K562 (cell line): ENCODE results near the gene NR0B2. TPM values are rescaled to one million over a fixed set of nuclear protein-coding genes. Genes with fewer than 3 reads are reported as not detected.

Source experiments
- COPS2 ChIP-seq: fragments of 450-650 bp; conservative IDR thresholded peaks from 2 replicates; pipeline ENCODE4 v1.6.1; 2016; ENCODE audit warnings: mild to moderate bottlenecking, moderate library complexity
- HNRNPUL1 ChIP-seq: fragments of 200-400 bp; formaldehyde crosslinking; IDR thresholded peaks from 2 replicates; pipeline ENCODE4 v1.6.1; 2017; ENCODE audit warnings: low read length
- polyA plus RNA-seq, 8 experiments: library from polyadenylated mRNA; depleted of rRNA in 4 of 8; stranded (reverse) in 5 of 8; unstranded in 3 of 8; fragments of >200 nt; fragmentation: Nextera tagmentation in 2 of 8; fragmentation: Illumina TruSeq in 1 of 8; extraction: Ambion mirVana in 2 of 8; extraction: Trizol in 1 of 8; gene quantifications; 2 replicates each; pipeline versions ENCODE4 v1.2.1 to v1.2.3, GENCODE V29; 2011 to 2014; ENCODE audit warnings: inconsistent platforms in 1 of 8, missing spikeins in 1 of 8
- total RNA-seq, 7 experiments: library from RNA; depleted of rRNA in 6 of 7; stranded (reverse); fragments of >200 nt in 6 of 7; fragmentation: Illumina TruSeq in 2 of 7; extraction: Trizol in 2 of 7; gene quantifications; 2 replicates each; pipeline versions ENCODE4 v1.2.1 to v1.2.3, GENCODE V29; 2011 to 2021; ENCODE audit warnings: low replicate concordance in 1 of 7
- TF ChIP-seq, protein P1 (sequence below): fragments of 250-450 bp; sonication (Bioruptor Pico); IDR thresholded peaks from 2 replicates; pipeline ENCODE4 v1.5.0; 2020; ENCODE audit warnings: mild to moderate bottlenecking, borderline replicate concordance
- TF ChIP-seq, protein P2 (sequence below): fragments of 250-450 bp; sonication (Bioruptor Pico); IDR thresholded peaks from 2 replicates; pipeline ENCODE4 v1.5.0; 2021
- TF ChIP-seq, protein P3 (sequence below): sonication (generic); formaldehyde crosslinking; IDR thresholded peaks from 2 replicates; pipeline ENCODE4 v1.8.1; 2023; ENCODE audit warnings: mild to moderate bottlenecking, missing genetic modification reagents
- TF ChIP-seq, protein P4 (sequence below), 2 experiments: fragments of 450-650 bp; formaldehyde crosslinking in 1 of 2; IDR thresholded peaks; 2 replicates each; pipeline versions ENCODE4 v1.4.0 to v1.6.1; 2014 to 2020; ENCODE audit warnings: mild to moderate bottlenecking in 2 of 2, borderline replicate concordance in 1 of 2, low read depth in 1 of 2
- TF ChIP-seq, protein P5 (sequence below): sonication (generic); formaldehyde crosslinking; IDR thresholded peaks from 2 replicates; pipeline ENCODE4 v1.8.1; 2022; ENCODE audit warnings: missing genetic modification reagents

NR0B2 gene
- total and polyA plus RNA-seq, 9 of the 15 experiments (the other 6 are each of a cell fraction or from before 2014, with no cell fraction given) = not detected

DNA sequence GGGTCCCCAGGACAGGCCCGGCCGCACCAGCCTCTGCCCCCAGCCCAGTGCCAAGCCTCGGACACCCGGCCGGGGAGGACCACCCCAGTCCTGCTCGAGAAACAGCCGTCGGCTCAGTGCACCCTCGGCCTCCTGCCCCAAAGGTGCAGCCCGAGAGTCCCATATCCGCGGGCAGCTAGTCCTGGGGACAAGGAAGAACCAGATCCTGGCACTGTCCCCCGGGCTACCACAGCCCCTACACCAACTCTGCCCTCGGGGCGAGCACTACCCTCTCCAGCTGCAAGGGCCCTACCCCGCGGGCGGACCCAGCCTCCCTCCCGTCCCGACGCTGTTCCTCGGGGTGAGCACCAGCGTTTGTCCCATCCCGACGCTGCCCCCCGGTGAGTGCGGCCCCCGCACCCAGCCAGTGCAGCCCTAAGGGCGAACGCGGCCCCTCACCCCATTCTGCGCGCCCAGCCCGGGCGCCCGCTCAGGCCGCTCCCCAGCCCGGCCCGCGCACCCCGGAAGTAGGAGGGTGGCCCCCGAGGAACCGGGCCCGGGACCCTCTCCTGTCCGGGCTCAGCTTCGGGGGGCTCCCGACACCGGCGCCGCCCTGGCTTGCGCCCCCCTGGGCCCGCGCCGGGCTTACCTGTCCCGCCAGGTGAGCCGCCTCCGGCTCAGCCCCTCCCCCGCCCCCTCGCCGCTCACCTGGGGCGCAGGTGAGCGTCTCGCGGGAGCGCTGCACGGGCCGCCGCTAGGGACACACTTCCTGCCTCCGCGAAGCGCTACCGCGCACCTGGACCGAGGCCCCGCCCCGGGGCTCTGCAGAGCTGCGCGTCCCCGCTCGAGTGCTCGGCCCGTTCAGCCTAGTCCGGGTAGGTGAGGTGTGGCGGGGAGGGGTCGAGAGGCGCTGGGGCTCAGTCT is 46.2 kb upstream of the NR0B2 start, which contains the start of gene KDF1 (continued):
- TF ChIP-seq, protein P1, sequence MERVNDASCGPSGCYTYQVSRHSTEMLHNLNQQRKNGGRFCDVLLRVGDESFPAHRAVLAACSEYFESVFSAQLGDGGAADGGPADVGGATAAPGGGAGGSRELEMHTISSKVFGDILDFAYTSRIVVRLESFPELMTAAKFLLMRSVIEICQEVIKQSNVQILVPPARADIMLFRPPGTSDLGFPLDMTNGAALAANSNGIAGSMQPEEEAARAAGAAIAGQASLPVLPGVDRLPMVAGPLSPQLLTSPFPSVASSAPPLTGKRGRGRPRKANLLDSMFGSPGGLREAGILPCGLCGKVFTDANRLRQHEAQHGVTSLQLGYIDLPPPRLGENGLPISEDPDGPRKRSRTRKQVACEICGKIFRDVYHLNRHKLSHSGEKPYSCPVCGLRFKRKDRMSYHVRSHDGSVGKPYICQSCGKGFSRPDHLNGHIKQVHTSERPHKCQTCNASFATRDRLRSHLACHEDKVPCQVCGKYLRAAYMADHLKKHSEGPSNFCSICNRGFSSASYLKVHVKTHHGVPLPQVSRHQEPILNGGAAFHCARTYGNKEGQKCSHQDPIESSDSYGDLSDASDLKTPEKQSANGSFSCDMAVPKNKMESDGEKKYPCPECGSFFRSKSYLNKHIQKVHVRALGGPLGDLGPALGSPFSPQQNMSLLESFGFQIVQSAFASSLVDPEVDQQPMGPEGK (CRISPR knock-in tag) = no peak
- TF ChIP-seq, protein P2, sequence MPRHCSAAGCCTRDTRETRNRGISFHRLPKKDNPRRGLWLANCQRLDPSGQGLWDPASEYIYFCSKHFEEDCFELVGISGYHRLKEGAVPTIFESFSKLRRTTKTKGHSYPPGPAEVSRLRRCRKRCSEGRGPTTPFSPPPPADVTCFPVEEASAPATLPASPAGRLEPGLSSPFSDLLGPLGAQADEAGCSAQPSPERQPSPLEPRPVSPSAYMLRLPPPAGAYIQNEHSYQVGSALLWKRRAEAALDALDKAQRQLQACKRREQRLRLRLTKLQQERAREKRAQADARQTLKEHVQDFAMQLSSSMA = no peak
- TF ChIP-seq, protein P3, sequence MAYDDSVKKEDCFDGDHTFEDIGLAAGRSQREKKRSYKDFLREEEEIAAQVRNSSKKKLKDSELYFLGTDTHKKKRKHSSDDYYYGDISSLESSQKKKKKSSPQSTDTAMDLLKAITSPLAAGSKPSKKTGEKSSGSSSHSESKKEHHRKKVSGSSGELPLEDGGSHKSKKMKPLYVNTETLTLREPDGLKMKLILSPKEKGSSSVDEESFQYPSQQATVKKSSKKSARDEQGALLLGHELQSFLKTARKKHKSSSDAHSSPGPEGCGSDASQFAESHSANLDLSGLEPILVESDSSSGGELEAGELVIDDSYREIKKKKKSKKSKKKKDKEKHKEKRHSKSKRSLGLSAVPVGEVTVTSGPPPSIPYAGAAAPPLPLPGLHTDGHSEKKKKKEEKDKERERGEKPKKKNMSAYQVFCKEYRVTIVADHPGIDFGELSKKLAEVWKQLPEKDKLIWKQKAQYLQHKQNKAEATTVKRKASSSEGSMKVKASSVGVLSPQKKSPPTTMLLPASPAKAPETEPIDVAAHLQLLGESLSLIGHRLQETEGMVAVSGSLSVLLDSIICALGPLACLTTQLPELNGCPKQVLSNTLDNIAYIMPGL (CRISPR knock-in tag) = peak; percentile 85; the same call in 1 of the 2 replicates
- TF ChIP-seq HNRNPUL1 (no peak), COPS2 (no peak)
- TF ChIP-seq, protein P4, sequence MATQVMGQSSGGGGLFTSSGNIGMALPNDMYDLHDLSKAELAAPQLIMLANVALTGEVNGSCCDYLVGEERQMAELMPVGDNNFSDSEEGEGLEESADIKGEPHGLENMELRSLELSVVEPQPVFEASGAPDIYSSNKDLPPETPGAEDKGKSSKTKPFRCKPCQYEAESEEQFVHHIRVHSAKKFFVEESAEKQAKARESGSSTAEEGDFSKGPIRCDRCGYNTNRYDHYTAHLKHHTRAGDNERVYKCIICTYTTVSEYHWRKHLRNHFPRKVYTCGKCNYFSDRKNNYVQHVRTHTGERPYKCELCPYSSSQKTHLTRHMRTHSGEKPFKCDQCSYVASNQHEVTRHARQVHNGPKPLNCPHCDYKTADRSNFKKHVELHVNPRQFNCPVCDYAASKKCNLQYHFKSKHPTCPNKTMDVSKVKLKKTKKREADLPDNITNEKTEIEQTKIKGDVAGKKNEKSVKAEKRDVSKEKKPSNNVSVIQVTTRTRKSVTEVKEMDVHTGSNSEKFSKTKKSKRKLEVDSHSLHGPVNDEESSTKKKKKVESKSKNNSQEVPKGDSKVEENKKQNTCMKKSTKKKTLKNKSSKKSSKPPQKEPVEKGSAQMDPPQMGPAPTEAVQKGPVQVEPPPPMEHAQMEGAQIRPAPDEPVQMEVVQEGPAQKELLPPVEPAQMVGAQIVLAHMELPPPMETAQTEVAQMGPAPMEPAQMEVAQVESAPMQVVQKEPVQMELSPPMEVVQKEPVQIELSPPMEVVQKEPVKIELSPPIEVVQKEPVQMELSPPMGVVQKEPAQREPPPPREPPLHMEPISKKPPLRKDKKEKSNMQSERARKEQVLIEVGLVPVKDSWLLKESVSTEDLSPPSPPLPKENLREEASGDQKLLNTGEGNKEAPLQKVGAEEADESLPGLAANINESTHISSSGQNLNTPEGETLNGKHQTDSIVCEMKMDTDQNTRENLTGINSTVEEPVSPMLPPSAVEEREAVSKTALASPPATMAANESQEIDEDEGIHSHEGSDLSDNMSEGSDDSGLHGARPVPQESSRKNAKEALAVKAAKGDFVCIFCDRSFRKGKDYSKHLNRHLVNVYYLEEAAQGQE (IDR thresholded peaks at IDR 0.05; ENCODE audit: borderline replicate concordance) = no peak
- TF ChIP-seq, protein P4 (CRISPR knock-in tag; IDR thresholded peaks at IDR 0.05; ENCODE audit: low read depth) = no peak
- TF ChIP-seq, protein P5, sequence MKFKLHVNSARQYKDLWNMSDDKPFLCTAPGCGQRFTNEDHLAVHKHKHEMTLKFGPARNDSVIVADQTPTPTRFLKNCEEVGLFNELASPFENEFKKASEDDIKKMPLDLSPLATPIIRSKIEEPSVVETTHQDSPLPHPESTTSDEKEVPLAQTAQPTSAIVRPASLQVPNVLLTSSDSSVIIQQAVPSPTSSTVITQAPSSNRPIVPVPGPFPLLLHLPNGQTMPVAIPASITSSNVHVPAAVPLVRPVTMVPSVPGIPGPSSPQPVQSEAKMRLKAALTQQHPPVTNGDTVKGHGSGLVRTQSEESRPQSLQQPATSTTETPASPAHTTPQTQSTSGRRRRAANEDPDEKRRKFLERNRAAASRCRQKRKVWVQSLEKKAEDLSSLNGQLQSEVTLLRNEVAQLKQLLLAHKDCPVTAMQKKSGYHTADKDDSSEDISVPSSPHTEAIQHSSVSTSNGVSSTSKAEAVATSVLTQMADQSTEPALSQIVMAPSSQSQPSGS = no peak
